Measurements from ENCODE around the gene RGS7BP. TPM values are rescaled to one million over a fixed set of nuclear protein-coding genes. Genes with fewer than 3 reads are reported as not detected.
A peak's percentile ranks its signal among the peaks of the same experiment; 100 is the strongest.

Gene RGS7BP
- total RNA-seq, 1 experiment from 2014 or later, result 5.1 TPM

GRCh38 chr5:64603676-64604075 is 97.9 kb downstream of the RGS7BP start (continued):
- TF ChIP-seq OVOL2 (CRISPR knock-in tag; IDR thresholded peaks at IDR 0.05; ENCODE audit: borderline replicate concordance) (no peak), TP53 (CRISPR knock-in tag; IDR thresholded peaks at IDR 0.05) (no peak), ZNF281 (CRISPR knock-in tag; IDR thresholded peaks at IDR 0.05) (no peak)
- TF ChIP-seq, protein P1, sequence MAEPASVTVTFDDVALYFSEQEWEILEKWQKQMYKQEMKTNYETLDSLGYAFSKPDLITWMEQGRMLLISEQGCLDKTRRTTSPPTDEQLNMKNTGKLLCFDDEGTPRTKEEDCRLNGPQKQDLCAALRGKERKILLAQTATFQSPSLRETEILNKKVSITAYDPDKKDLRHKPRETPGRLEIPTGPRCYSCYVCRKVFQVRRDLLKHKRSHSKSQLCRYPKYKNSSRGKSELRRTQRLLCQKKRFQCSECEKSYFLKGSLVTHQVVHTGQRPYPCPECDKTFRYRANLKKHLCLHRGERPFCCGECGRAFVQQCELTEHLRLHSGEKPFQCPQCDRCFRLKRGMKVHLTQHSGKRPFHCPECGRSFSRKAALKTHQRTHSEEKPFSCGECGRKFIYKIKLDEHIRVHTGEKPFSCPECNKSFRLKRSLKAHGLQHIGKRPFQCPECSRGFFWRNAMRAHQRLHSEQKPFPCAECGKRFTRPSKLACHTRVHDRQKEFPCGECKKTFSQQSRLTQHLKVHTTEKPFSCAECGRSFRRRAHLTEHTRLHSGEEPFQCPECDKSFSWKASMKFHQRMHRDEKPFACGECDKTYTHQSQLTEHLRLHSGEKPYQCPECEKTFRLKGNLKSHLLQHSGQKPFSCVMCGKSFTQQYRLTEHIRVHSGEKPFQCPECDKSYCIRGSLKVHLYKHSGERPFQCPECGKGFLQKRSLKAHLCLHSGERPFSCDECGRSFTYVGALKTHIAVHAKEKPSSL (CRISPR knock-in tag; conservative IDR thresholded peaks at IDR 0.05), result no peak

DNA sequence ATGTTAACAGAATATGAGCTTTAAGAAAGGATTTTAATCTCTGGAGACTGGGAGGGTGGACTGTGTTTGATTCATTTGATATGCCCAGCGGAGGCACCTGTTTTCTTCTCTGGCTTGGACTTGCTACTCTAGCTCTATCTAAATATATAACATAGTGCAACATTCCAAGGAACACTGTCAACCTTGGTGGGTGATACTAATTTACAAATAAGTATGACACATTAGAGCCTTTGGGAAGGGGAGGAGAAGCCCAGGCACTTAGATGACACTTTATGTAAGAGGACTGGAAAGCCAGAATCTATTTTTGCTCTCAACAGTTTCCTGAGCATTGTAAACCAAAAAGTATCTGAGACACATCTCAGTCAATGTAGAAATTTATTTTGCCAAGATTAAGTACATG is 101.1 kb downstream of the RGS7BP start:
- Mint-ChIP-seq H3K4me3 (no peak overlapping the region), H3K9me3 (no peaks in the 10 kb centered on the region), H3K4me1 (peaks cover 2% of the 10 kb centered on the region; the same call in 1 of the 2 replicates), H3K27ac (no peak overlapping the region), H3K36me3 (no peaks in the 10 kb centered on the region), H3K27me3 (ENCODE audit: low read depth) (no peaks in the 10 kb centered on the region)
- DNase-seq (ENCODE audit: low spot score) (no peak), ATAC-seq (no peak)
- ChIA-PET POLR2A (no interaction called here), CTCF (interaction anchor here (0.7 to 1.4 kb wide), 2 partner anchors 12 to 70 kb away, joined by 3 to 4 read pairs; no protein-coding TSS in a partner anchor)
- TF ChIP-seq, protein P2, sequence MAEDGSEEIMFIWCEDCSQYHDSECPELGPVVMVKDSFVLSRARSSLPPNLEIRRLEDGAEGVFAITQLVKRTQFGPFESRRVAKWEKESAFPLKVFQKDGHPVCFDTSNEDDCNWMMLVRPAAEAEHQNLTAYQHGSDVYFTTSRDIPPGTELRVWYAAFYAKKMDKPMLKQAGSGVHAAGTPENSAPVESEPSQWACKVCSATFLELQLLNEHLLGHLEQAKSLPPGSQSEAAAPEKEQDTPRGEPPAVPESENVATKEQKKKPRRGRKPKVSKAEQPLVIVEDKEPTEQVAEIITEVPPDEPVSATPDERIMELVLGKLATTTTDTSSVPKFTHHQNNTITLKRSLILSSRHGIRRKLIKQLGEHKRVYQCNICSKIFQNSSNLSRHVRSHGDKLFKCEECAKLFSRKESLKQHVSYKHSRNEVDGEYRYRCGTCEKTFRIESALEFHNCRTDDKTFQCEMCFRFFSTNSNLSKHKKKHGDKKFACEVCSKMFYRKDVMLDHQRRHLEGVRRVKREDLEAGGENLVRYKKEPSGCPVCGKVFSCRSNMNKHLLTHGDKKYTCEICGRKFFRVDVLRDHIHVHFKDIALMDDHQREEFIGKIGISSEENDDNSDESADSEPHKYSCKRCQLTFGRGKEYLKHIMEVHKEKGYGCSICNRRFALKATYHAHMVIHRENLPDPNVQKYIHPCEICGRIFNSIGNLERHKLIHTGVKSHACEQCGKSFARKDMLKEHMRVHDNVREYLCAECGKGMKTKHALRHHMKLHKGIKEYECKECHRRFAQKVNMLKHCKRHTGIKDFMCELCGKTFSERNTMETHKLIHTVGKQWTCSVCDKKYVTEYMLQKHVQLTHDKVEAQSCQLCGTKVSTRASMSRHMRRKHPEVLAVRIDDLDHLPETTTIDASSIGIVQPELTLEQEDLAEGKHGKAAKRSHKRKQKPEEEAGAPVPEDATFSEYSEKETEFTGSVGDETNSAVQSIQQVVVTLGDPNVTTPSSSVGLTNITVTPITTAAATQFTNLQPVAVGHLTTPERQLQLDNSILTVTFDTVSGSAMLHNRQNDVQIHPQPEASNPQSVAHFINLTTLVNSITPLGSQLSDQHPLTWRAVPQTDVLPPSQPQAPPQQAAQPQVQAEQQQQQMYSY (CRISPR knock-in tag; IDR thresholded peaks at IDR 0.05), result no peak
- TF ChIP-seq NFE2L1 (CRISPR knock-in tag; IDR thresholded peaks at IDR 0.05) (no peak), IRF2 (CRISPR knock-in tag; IDR thresholded peaks at IDR 0.05; ENCODE audit: borderline replicate concordance, low read depth) (no peak)
- TF ChIP-seq, protein P3, sequence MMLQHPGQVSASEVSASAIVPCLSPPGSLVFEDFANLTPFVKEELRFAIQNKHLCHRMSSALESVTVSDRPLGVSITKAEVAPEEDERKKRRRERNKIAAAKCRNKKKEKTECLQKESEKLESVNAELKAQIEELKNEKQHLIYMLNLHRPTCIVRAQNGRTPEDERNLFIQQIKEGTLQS (CRISPR knock-in tag; conservative IDR thresholded peaks at IDR 0.05), result no peak

DNA sequence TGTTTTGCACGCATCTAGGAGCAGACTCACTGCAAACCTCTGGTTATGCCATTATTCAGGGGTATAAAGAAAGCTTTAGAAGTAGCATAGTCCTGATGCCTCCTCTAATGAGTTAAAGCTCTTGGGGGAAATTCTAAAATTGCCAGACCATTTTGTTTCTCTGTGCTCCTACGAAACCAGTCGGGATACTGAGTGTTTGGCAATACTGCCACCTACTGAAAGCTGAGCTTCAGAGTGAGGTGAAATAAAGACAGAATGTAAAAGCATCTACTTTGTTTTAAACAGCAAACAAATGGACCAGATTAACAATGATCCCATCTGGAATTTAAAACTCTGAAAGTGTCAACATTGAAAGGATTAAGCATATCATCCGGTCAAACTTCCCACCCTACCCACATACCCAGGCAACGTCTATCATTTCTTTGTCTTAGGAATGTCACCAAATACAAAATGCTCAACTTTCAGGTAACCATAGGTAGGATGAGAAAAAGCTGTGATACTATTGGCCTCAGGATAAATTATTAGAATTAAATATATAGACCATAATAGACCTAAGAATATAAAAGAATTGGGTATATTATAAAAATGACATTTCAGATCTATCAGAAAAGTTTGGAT is 106.6 kb downstream of the RGS7BP start:
- Mint-ChIP-seq H3K4me3 (no peak overlapping the region), H3K9me3 (no peaks in the 10 kb centered on the region), H3K27ac (no peak overlapping the region), H3K27me3 (ENCODE audit: low read depth) (no peaks in the 10 kb centered on the region), H3K4me1 (peaks cover 5% of the 10 kb centered on the region), H3K36me3 (no peaks in the 10 kb centered on the region)
- DNase-seq (ENCODE audit: low spot score) (peak; percentile 38), ATAC-seq (peak; percentile 82)
- TF ChIP-seq CTCF (IDR thresholded peaks at IDR 0.05), result peak; percentile 57
- TF ChIP-seq ZNF423 (CRISPR knock-in tag; IDR thresholded peaks at IDR 0.05), result no peak
- ChIA-PET CTCF (interaction anchor here (0.6 to 5.7 kb wide), 31 partner anchors 8 to 467 kb away, joined by 3 to 42 read pairs (median 4); partner anchors contain the start of gene RGS7BP), POLR2A (interaction anchor here (0.7 kb wide), 1 partner anchor 17 kb away, joined by 4 read pairs; no protein-coding TSS in a partner anchor)

Data from WTC11 (cell line).